H1 (cell line): ENCODE data around the gene PSMG2. TPM values are rescaled to one million over a fixed set of nuclear protein-coding genes. Genes with fewer than 3 reads are reported as not detected.

ENCODE experiments used
- CTCF ChIA-PET: fragments of 300-600 bp; sonication (Branson Sonifier 250); formaldehyde crosslinking; loops from one replicate; lab custom pipeline; 2021; ENCODE audit not compliant: partially characterized antibody; lab: Charles Lee
- POLR2A ChIA-PET: fragments of 300-600 bp; sonication (Branson Sonifier 250); formaldehyde crosslinking; loops from one replicate; lab custom pipeline; 2021; ENCODE audit warnings: inconsistent platforms; ENCODE audit not compliant: partially characterized antibody; lab: Charles Lee
- DNase-seq, 2 experiments: peaks; one replicate each; pipeline versions ENCODE4 v3.0.0 to v3.0.0-alpha.2; 2010 to 2022; ENCODE audit warnings: low spot score in 2 of 2, low read depth in 1 of 2, mixed read lengths in 1 of 2
- FAIRE-seq: peaks from 2 replicates; lab custom pipeline; 2011; peaks lifted over from hg19 to GRCh38; lab: Jason Lieb, UNC
- H2AFZ ChIP-seq: 2 replicates; pipeline ENCODE4 v1.8.1; 2012; ENCODE audit warnings: low read length, inconsistent platforms
- H2AK5ac ChIP-seq: 2 replicates; pipeline ENCODE4 v1.6.1; 2013; ENCODE audit warnings: low read depth, low read length
- H2BK120ac ChIP-seq: replicated peaks from 2 replicates; pipeline ENCODE3; 2013; ENCODE audit warnings: low read depth, low read length, inconsistent platforms
- H2BK12ac ChIP-seq: 2 replicates; pipeline ENCODE4 v1.6.1; 2013; ENCODE audit warnings: low read depth, low read length
- H2BK15ac ChIP-seq: 2 replicates; pipeline ENCODE4 v1.6.1; 2013; ENCODE audit warnings: low read length
- H2BK20ac ChIP-seq: 2 replicates; pipeline ENCODE4 v1.6.1; 2013; ENCODE audit warnings: low read length
- H2BK5ac ChIP-seq: 2 replicates; pipeline ENCODE4 v1.6.1; 2013; ENCODE audit warnings: low read depth, low read length
- H3K14ac ChIP-seq: 2 replicates; pipeline ENCODE4 v1.6.1; 2013; ENCODE audit warnings: inconsistent platforms; ENCODE audit not compliant: insufficient read length
- H3K18ac ChIP-seq: 2 replicates; pipeline ENCODE4 v1.6.1; 2013; ENCODE audit warnings: low read length; ENCODE audit errors: extremely low read depth
- H3K23ac ChIP-seq: 2 replicates; pipeline ENCODE4 v1.6.1; 2013; ENCODE audit warnings: inconsistent platforms; ENCODE audit not compliant: insufficient read length
- H3K23me2 ChIP-seq: 2 replicates; pipeline ENCODE4 v1.6.1; 2013; ENCODE audit warnings: low read depth, low read length
- H3K27ac ChIP-seq: 2 replicates; pipeline ENCODE4 v1.6.1; 2011; ENCODE audit warnings: low read depth, low read length, inconsistent platforms
- H3K27me3 ChIP-seq, 4 experiments: replicated peaks in 1 of 4; 1 replicate in 1 of 4; 2 replicates in 3 of 4; pipeline versions ENCODE4 v1.6.1 to v1.8.1; 2011 to 2013; ENCODE audit warnings: low read length in 3 of 4, mild to moderate bottlenecking in 3 of 4, inconsistent platforms in 2 of 4, mixed read lengths in 2 of 4, moderate library complexity in 1 of 4; ENCODE audit not compliant: control insufficient read depth in 3 of 4, insufficient read depth in 3 of 4; ENCODE audit errors: extremely low read depth in 1 of 4
- H3K36me3 ChIP-seq, 4 experiments: 2 replicates each; pipeline versions ENCODE4 v1.6.1 to v1.8.1; 2011 to 2013; ENCODE audit warnings: mild to moderate bottlenecking in 4 of 4, low read length in 3 of 4, moderate library complexity in 2 of 4, control low read depth in 1 of 4, inconsistent platforms in 1 of 4; ENCODE audit not compliant: insufficient read depth in 4 of 4, control insufficient read depth in 2 of 4
- H3K4ac ChIP-seq: replicated peaks from 2 replicates; pipeline ENCODE3; 2013; ENCODE audit warnings: low read length, low read depth, mixed read lengths, inconsistent platforms; ENCODE audit not compliant: insufficient read length
- H3K4me1 ChIP-seq, 4 experiments: replicated peaks in 1 of 4; 1 replicate in 1 of 4; 2 replicates in 3 of 4; pipeline versions ENCODE4 v1.6.1 to v1.8.1; 2011 to 2013; ENCODE audit warnings: low read length in 3 of 4, inconsistent platforms in 2 of 4, mixed read lengths in 1 of 4; ENCODE audit not compliant: insufficient read depth in 4 of 4, control insufficient read depth in 3 of 4
- H3K4me2 ChIP-seq, 2 experiments: 2 replicates each; pipeline versions ENCODE4 v1.6.1 to v1.8.1; 2011 to 2013; ENCODE audit warnings: low read depth in 2 of 2, low read length in 2 of 2, control low read depth in 1 of 2, inconsistent platforms in 1 of 2, mild to moderate bottlenecking in 1 of 2; ENCODE audit not compliant: insufficient read depth in 1 of 2
- H3K4me3 ChIP-seq, 4 experiments: fragments of 200-600, 300-600 bp in 1 of 4; sonication (generic), shearing (Covaris generic), sonication (Bioruptor Twin) in 1 of 4; 2 replicates each; pipeline versions ENCODE4 v1.5.1 to v1.8.1; 2011 to 2016; ENCODE audit warnings: low read length in 4 of 4, low read depth in 3 of 4, control low read depth in 2 of 4, inconsistent platforms in 2 of 4, mild to moderate bottlenecking in 2 of 4, mixed read lengths in 1 of 4, moderate library complexity in 1 of 4; ENCODE audit not compliant: insufficient read depth in 2 of 4; ENCODE audit errors: extremely low read depth in 1 of 4
- H3K56ac ChIP-seq: replicated peaks from 2 replicates; pipeline ENCODE3; 2013; ENCODE audit warnings: low read depth, mild to moderate bottlenecking, mixed read lengths, low read length, inconsistent platforms; ENCODE audit not compliant: insufficient read length
- H3K79me1 ChIP-seq: 2 replicates; pipeline ENCODE4 v1.6.1; 2013; ENCODE audit warnings: low read depth, low read length, control low read depth
- H3K79me2 ChIP-seq, 2 experiments: 2 replicates each; pipeline versions ENCODE4 v1.6.1 to v1.8.1; 2012 to 2013; ENCODE audit warnings: low read length in 2 of 2, mild to moderate bottlenecking in 2 of 2, inconsistent platforms in 1 of 2; ENCODE audit not compliant: insufficient read depth in 2 of 2, control insufficient read depth in 1 of 2
- H3K9ac ChIP-seq, 4 experiments: replicated peaks in 1 of 4; 1 replicate in 1 of 4; 2 replicates in 3 of 4; pipeline versions ENCODE4 v1.6.1 to v1.8.1; 2011 to 2013; ENCODE audit warnings: low read depth in 3 of 4, low read length in 3 of 4, control low read depth in 2 of 4, mild to moderate bottlenecking in 2 of 4, moderate library complexity in 2 of 4, inconsistent platforms in 1 of 4; ENCODE audit errors: extremely low read depth in 1 of 4
- H3K9me3 ChIP-seq, 2 experiments: 2 replicates each; pipeline versions ENCODE4 v1.6.1 to v1.8.1; 2012 to 2013; ENCODE audit warnings: mild to moderate bottlenecking in 2 of 2, moderate library complexity in 2 of 2, control low read depth in 1 of 2, inconsistent platforms in 1 of 2, low read depth in 1 of 2, low read length in 1 of 2, mixed read lengths in 1 of 2; ENCODE audit not compliant: insufficient read depth in 2 of 2
- H4K20me1 ChIP-seq, 2 experiments: replicated peaks in 1 of 2; 2 replicates each; pipeline versions ENCODE3 to v1.8.1; 2011 to 2013; ENCODE audit warnings: inconsistent platforms in 2 of 2, low read length in 2 of 2, mild to moderate bottlenecking in 1 of 2; ENCODE audit not compliant: insufficient read depth in 2 of 2, control insufficient read depth in 1 of 2
- H4K5ac ChIP-seq: 2 replicates; pipeline ENCODE4 v1.6.1; 2013; ENCODE audit warnings: low read length, low read depth, mixed read lengths, inconsistent platforms; ENCODE audit not compliant: insufficient read length
- H4K8ac ChIP-seq: 2 replicates; pipeline ENCODE4 v1.8.0; 2013; ENCODE audit warnings: mild to moderate bottlenecking, moderate library complexity, low read length, inconsistent platforms; ENCODE audit not compliant: insufficient read depth; ENCODE audit errors: extremely low read depth
- H4K91ac ChIP-seq: replicated peaks from 2 replicates; pipeline ENCODE3; 2013; ENCODE audit warnings: low read length, mixed read lengths, inconsistent platforms; ENCODE audit not compliant: insufficient read length
- CEBPB ChIP-seq: IDR thresholded peaks from 2 replicates; pipeline ENCODE4 v1.6.1; 2012; ENCODE audit warnings: low read depth, low read length
- CTCF ChIP-seq, 3 experiments: IDR thresholded peaks; 1 replicate in 2 of 3; 2 replicates in 1 of 3; pipeline versions ENCODE4 v1.5.1 to v1.6.1; 2011; ENCODE audit warnings: low read length in 3 of 3, mild to moderate bottlenecking in 3 of 3, inconsistent platforms in 2 of 3, low read depth in 1 of 3, moderate library complexity in 1 of 3; ENCODE audit not compliant: insufficient read depth in 1 of 3; ENCODE audit errors: control extremely low read depth in 1 of 3
- HDAC6 ChIP-seq: IDR thresholded peaks from one replicate; pipeline ENCODE4 v1.7.1; 2012; ENCODE audit warnings: low read depth, mild to moderate bottlenecking, inconsistent platforms, low read length, moderate library complexity
- KDM1A ChIP-seq: fragments of 200-600, 300-600 bp; sonication (generic); IDR thresholded peaks from 2 replicates; pipeline ENCODE4 v1.7.1; 2016; ENCODE audit warnings: mild to moderate bottlenecking, low read length, borderline replicate concordance
- KDM5A ChIP-seq: fragments of 200-600 bp; IDR thresholded peaks from 2 replicates; pipeline ENCODE4 v1.7.1; 2012; ENCODE audit warnings: mild to moderate bottlenecking, low read length, inconsistent platforms, mixed read lengths
- RAD21 ChIP-seq, 2 experiments: IDR thresholded peaks in 1 of 2; conservative IDR thresholded peaks in 1 of 2; 2 replicates each; pipeline ENCODE4 v1.6.1; 2011; ENCODE audit warnings: low read depth in 2 of 2, low read length in 2 of 2, improper control_type of control experiment in 1 of 2, inconsistent platforms in 1 of 2, mild to moderate bottlenecking in 1 of 2, moderate library complexity in 1 of 2
- TAF1 ChIP-seq: IDR thresholded peaks from 2 replicates; pipeline ENCODE4 v1.6.1; 2011; ENCODE audit warnings: mild to moderate bottlenecking, low read depth, low read length
- ZNF274 ChIP-seq: IDR thresholded peaks from 2 replicates; pipeline ENCODE4 v1.7.0; 2012; ENCODE audit warnings: low read length, borderline replicate concordance; ENCODE audit errors: extremely low read depth
- WGBS, 2 experiments: shearing (Covaris generic) in 1 of 2; methylation state at CpG; one replicate each; pipeline versions ENCODE4 v1.1.6 to v1.1.7; 2013 to 2015; ENCODE audit warnings: low lambda C conversion rate in 2 of 2, mixed read lengths in 2 of 2, inconsistent platforms in 1 of 2, low coverage in 1 of 2, missing lambda C conversion rate in 1 of 2; ENCODE audit not compliant: insufficient replicate concordance in 2 of 2, insufficient coverage in 1 of 2, insufficient read length in 1 of 2; ENCODE audit errors: extremely low coverage in 1 of 2, missing lambda C conversion rate in 1 of 2; 5-methylcytosine and 5-hydroxymethylcytosine counted together
- polyA plus RNA-seq, 7 experiments: library from polyadenylated mRNA; depleted of rRNA in 3 of 7; stranded (reverse) in 5 of 7; unstranded in 2 of 7; fragments of >200 nt in 5 of 7; fragments of 200-250 nt in 2 of 7; gene quantifications; 1 replicate in 5 of 7; 2 replicates in 1 of 7; 4 replicates in 1 of 7; pipeline versions ENCODE4 v1.2.1 to v1.2.3, GENCODE V29; 2011 to 2013; ENCODE audit warnings: missing spikeins in 2 of 7, mixed read lengths in 2 of 7
- total RNA-seq: library from RNA; stranded (reverse); fragmentation: NEBNext Ultra II Directional; extraction: Animal tissue kit (Norgen Biotek cat#: 25700); gene quantifications from 2 replicates; pipeline ENCODE4 v1.2.1, GENCODE V29; 2021

Gene PSMG2
- total and polyA plus RNA-seq, 2 of the 8 experiments (the other 6 are each of a cell fraction or from before 2014, with no cell fraction given), result 52.9 to 79.3 TPM

- Histone ChIP-seq H3K18ac (no peak overlapping the region), H2BK120ac (no peak overlapping the region), H3K27ac (no peak overlapping the region), H3K4me2 (no peak overlapping the region), H3K36me3 (peaks cover 6 to 33% (median 16%) of the 10 kb centered on the region in 4 experiments; a peak in 6 of 8 replicates), H3K27me3 (no peaks in the 10 kb centered on the region), H3K79me1 (no peaks in the 10 kb centered on the region), H3K56ac (no peak overlapping the region), H4K5ac (no peak overlapping the region), H3K4me3 (0 out of 8 replicates have a peak overlapping the region, but pooled peaks of 1 of the 4 experiments have one; percentile 0), H3K9ac (peak overlapping the region in 1 of 4 experiments; percentile 14; a peak in 1 of 7 replicates), H2BK20ac (no peak overlapping the region), H2AK5ac (no peak overlapping the region), H3K23ac (no peak overlapping the region), H3K23me2 (no peaks in the 10 kb centered on the region; the same call in 1 of the 2 replicates), H4K8ac (no peak overlapping the region), H4K20me1 (peaks cover 0 to 1% of the 10 kb centered on the region in 2 experiments), H3K79me2 (no peaks in the 10 kb centered on the region), H2BK5ac (no peak overlapping the region), H3K4ac (no peak overlapping the region), H3K9me3 (peaks cover 0 to 8% of the 10 kb centered on the region in 2 experiments; a peak in 3 of 4 replicates), H2BK15ac (no peak overlapping the region), H2AFZ (0 out of 2 replicates have a peak overlapping the region, but pooled peaks have one; percentile 46), H4K91ac (no peak overlapping the region), H3K14ac (no peak overlapping the region), H3K4me1 (no peaks in the 10 kb centered on the region), H2BK12ac (no peak overlapping the region)
- 70% methylated on average over 14 of the region's 14 CpGs; no CpG with 5 or more reads in 1 of the 2 experiments for WGBS, 2 experiments
- ChIA-PET POLR2A (interaction anchor here (0.7 to 1.0 kb wide), 2 partner anchors 269 to 387 kb away, joined by 3 read pairs; no protein-coding TSS in a partner anchor), CTCF (interaction anchor here (0.6 to 15.6 kb wide), 28 partner anchors 8 to 291 kb away, joined by 3 to 125 read pairs (median 3); no protein-coding TSS in a partner anchor)
- FAIRE-seq (peak; percentile 93), DNase-seq (peak; percentile 44 to 85)
- TF ChIP-seq KDM5A (no peak), TAF1 (no peak), CEBPB (0 out of 2 replicates have a peak, but pooled peaks have one; percentile 46), CTCF (IDR thresholded peaks at IDR 0.05; ENCODE audit: control extremely low read depth in 1 of 3, insufficient read depth in 1 of 3, low read depth in 1 of 3, low read length in 3 of 3) (peak; percentile 55 to 84 (median 80)), HDAC6 (no peak), KDM1A (no peak), ZNF274 (no peak), RAD21 (IDR thresholded peaks at IDR 0.05 in 1 of 2, conservative IDR thresholded peaks at IDR 0.05 in 1 of 2; ENCODE audit: low read depth in 2 of 2, low read length in 2 of 2) (peak; percentile 91 to 93)
These were observed 24.1 kb downstream of the PSMG2 start for GRCh38 chr18:12726774-12727550.
